Spleen (tissue), 11 donors: Measurements from ENCODE around the gene ICE2. TPM values are rescaled to one million over a fixed set of nuclear protein-coding genes. Genes with fewer than 3 reads are reported as not detected.
"Not testable (repeated sequence)": the region's sequence is repeated elsewhere in the genome, so short reads cannot be mapped to it uniquely, and the experiment has no call there.

Experiments
- DNase-seq: peaks from one replicate; pipeline ENCODE4 v3.0.0-alpha.2; 2020
- H3K27ac ChIP-seq, 8 donors: fragments of 200-600 bp; sonication (generic) in 7 of 8; 1 replicate in 4 of 8; 2 replicates in 4 of 8; pipeline versions ENCODE4 v1.5.0 to v1.8.0; 2016 to 2021; ENCODE audit warnings: inconsistent platforms in 4 of 8, mild to moderate bottlenecking in 4 of 8, moderate library complexity in 1 of 8
- H3K27me3 ChIP-seq, 7 donors: fragments of 200-600 bp; sonication (generic) in 6 of 7; replicated peaks in 1 of 7; 1 replicate in 4 of 7; 2 replicates in 3 of 7; pipeline versions ENCODE4 v1.5.0 to v1.8.0; 2016 to 2021; ENCODE audit warnings: inconsistent platforms in 3 of 7, mild to moderate bottlenecking in 1 of 7
- H3K36me3 ChIP-seq, 6 donors: fragments of 200-600 bp; sonication (generic) in 5 of 6; 1 replicate in 4 of 6; 2 replicates in 2 of 6; pipeline versions ENCODE4 v1.5.0 to v1.8.0; 2016 to 2021; ENCODE audit warnings: inconsistent platforms in 2 of 6
- H3K4me1 ChIP-seq, 6 donors: fragments of 200-600 bp; sonication (generic) in 5 of 6; 1 replicate in 3 of 6; 2 replicates in 3 of 6; pipeline versions ENCODE4 v1.5.0 to v1.8.0; 2016 to 2021; ENCODE audit warnings: inconsistent platforms in 3 of 6
- H3K4me3 ChIP-seq, 8 donors: fragments of 200-600 bp; sonication (generic) in 7 of 8; 1 replicate in 4 of 8; 2 replicates in 4 of 8; pipeline versions ENCODE4 v1.5.0 to v1.8.0; 2016 to 2021; ENCODE audit warnings: inconsistent platforms in 4 of 8, mild to moderate bottlenecking in 4 of 8, moderate library complexity in 2 of 8
- H3K9me3 ChIP-seq, 8 donors: fragments of 200-600 bp; sonication (generic) in 7 of 8; 1 replicate in 4 of 8; 2 replicates in 4 of 8; pipeline versions ENCODE4 v1.5.0 to v1.8.0; 2016 to 2021; ENCODE audit warnings: inconsistent platforms in 4 of 8
- POLR2A ChIP-seq, 3 donors: fragments of 450-650 bp; IDR thresholded peaks; one replicate each; pipeline ENCODE4 v1.5.1; 2017; ENCODE audit warnings: antibody characterized with exemption in 3 of 3, mild to moderate bottlenecking in 1 of 3
- POLR2AphosphoS5 ChIP-seq, 3 donors: sonication (generic); formaldehyde crosslinking; IDR thresholded peaks; one replicate each; pipeline ENCODE4 v1.5.1; 2017; ENCODE audit warnings: antibody characterized with exemption in 3 of 3
- WGBS, 5 donors: extraction: QIAGEN DNeasy Blood & Tissue Kit in 3 of 5; methylation state at CpG; one replicate each; pipeline versions ENCODE4 v1.1.5 to v1.1.7; 2013 to 2018; 5-methylcytosine and 5-hydroxymethylcytosine counted together
- intact Hi-C: fragments of 100-400 bp; cut with DNase I; formaldehyde crosslinking; loops from one replicate; pipeline ENCODE4 v1.15.0; 2023; ENCODE audit warnings: low total_unique reads
- polyA plus RNA-seq, 3 donors: library from polyadenylated mRNA; stranded (reverse); fragments of 200-250 nt; gene quantifications; one replicate each; pipeline ENCODE4 v1.2.1, GENCODE V29; 2013
- total RNA-seq, 7 donors: library from RNA; depleted of rRNA in 3 of 7; stranded (reverse); fragments of >200 nt in 3 of 7; fragmentation: NEBNext Ultra II Directional in 4 of 7; extraction: Animal tissue kit (Norgen Biotek cat#: 25700) in 4 of 7; gene quantifications; one replicate each; pipeline versions ENCODE4 v1.1.0 to v1.2.1, GENCODE V29; 2016 to 2021
- TF ChIP-seq, protein P1 (sequence below), 11 experiments: fragments of 200-600 bp in 7 of 11; fragments of 450-650 bp in 4 of 11; sonication (generic) in 4 of 11; IDR thresholded peaks in 8 of 11; conservative IDR thresholded peaks in 3 of 11; 1 replicate in 7 of 11; 2 replicates in 4 of 11; pipeline versions ENCODE4 v1.4.0 to v1.8.0; 2016 to 2021; ENCODE audit warnings: antibody characterized with exemption in 11 of 11, inconsistent platforms in 4 of 11, mild to moderate bottlenecking in 1 of 11
- donor health status: healthy with polysubstance abuse.
- donor health status: DM: no; HTN: no; CAD: no; lungs with moderate emphysema.
- donor health status: DM: no; HTN: no; CAD: no.
- donor health status: Bipolar disorder and iron deficiency.
- donor health status: healthy.
- donor health status: DM: no; HTN: no; CAD: no.
- donor health status: DM: yes; HTN: yes; CAD: no.

Gene ICE2
- total and polyA plus RNA-seq, 10 donors = 15.8 to 66.4 (median 46.9) TPM

DNA sequence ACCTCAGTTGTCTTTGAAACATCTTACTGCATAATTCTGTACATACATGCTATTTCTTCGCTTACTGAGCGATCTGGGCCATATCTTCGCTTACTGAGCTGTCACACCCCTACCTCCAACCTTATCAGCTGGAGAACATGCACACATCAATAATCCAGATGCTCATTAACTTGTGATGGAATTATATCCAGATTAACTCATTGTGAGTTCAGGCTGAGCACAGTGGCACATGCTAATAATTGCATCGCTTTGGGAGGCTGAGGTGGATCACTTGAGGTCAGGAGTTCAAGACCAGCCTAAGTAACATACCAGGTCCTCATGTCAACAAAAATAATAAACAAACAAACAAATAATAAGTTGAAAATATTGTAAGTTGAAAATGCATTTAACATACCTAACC is 61.8 kb downstream of the ICE2 start:
- intact Hi-C loops = no loop called here

DNA sequence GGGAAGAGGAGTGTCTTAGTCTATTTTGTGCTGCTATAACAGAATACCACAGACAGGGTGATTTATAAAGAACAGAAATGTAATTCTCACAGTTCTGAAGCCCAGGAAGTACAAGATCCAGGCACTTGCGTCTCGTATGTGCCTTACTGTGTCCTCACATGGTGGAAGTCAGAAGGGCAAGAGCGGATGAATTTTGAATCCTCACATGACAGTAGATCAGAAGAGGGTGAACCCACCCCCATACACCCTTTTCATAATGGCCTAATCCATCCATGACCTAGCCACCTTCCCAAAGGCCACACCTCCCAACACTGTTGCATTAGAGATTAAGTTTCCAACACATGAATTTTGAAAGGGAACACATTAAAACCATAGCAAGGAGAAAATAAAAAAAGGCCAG is 62.5 kb downstream of the ICE2 start:
- no peak for DNase-seq
- Histone ChIP-seq H3K9me3 (no peaks in the 10 kb centered on the region), H3K27ac (no peak overlapping the region), H3K4me1 (no peaks in the 10 kb centered on the region), H3K36me3 (no peaks in the 10 kb centered on the region), H3K4me3 (no peak overlapping the region), H3K27me3 (no peaks in the 10 kb centered on the region)
- no peak for TF ChIP-seq POLR2AphosphoS5 (IDR thresholded peaks at IDR 0.05)
- TF ChIP-seq, protein P1, sequence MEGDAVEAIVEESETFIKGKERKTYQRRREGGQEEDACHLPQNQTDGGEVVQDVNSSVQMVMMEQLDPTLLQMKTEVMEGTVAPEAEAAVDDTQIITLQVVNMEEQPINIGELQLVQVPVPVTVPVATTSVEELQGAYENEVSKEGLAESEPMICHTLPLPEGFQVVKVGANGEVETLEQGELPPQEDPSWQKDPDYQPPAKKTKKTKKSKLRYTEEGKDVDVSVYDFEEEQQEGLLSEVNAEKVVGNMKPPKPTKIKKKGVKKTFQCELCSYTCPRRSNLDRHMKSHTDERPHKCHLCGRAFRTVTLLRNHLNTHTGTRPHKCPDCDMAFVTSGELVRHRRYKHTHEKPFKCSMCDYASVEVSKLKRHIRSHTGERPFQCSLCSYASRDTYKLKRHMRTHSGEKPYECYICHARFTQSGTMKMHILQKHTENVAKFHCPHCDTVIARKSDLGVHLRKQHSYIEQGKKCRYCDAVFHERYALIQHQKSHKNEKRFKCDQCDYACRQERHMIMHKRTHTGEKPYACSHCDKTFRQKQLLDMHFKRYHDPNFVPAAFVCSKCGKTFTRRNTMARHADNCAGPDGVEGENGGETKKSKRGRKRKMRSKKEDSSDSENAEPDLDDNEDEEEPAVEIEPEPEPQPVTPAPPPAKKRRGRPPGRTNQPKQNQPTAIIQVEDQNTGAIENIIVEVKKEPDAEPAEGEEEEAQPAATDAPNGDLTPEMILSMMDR (IDR thresholded peaks at IDR 0.05 in 8 of 11, conservative IDR thresholded peaks at IDR 0.05 in 3 of 11) = no peak
- TF ChIP-seq POLR2A (IDR thresholded peaks at IDR 0.05) = no peak
- 94 to 100% (median 95%) methylated on average over 3 of the region's 3 CpGs for WGBS, 5 donors
- intact Hi-C loops = no loop called here

More for the DNA sequence above, 61.8 kb downstream of the ICE2 start:
- H3K9me3 ChIP-seq = no peaks in the 10 kb centered on the region
- TF ChIP-seq, protein P1 (IDR thresholded peaks at IDR 0.05 in 8 of 11, conservative IDR thresholded peaks at IDR 0.05 in 3 of 11) = no peak
- TF ChIP-seq POLR2A (IDR thresholded peaks at IDR 0.05) (no peak), POLR2AphosphoS5 (IDR thresholded peaks at IDR 0.05) (no peak)
- H3K4me3 ChIP-seq = no peak overlapping the region
- 96 to 100% (median 98%) methylated on average over 4 of the region's 4 CpGs for WGBS, 5 donors
- DNase-seq = no peak
- no peak overlapping the region for H3K27ac ChIP-seq
- H3K27me3 ChIP-seq = no peaks in the 10 kb centered on the region
- H3K4me1 ChIP-seq = no peaks in the 10 kb centered on the region
- H3K36me3 ChIP-seq = peaks cover 0 to 5% (median 0%) of the 10 kb centered on the region in 6 donors

DNA sequence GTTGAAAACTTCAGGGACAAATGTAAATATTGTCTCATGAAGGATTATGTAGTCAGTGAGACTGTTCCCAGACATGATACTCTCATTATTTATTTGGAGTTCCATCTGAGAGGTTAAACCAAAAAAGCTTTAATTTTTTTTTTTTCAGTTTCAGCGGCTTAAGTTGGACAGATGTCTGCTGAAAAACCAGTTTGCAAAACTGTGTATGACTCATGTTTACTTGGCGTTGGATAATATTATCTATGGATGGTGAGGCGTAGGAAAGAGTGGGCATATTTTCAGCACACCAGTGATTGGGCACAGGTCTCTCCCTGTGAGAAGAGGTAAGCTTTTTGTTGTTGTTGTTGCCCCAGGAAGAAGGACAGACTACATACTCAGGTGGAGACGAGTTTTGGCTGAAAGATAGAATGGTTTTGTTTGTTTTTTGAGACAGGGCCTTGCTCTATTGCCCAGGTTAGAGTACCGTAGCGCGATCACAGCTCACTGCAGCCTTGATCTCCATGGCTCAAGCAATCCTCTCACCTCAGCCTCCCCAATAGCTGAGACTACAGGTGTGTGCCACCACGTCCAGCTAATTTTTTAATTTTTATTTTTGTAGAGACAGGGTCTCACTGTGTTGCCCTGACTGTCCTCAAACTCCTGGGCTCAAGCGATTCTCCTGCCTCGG is 64.8 kb downstream of the ICE2 start:
- DNase-seq = no peak
- Histone ChIP-seq H3K4me3 (no peak overlapping the region), H3K36me3 (no peaks in the 10 kb centered on the region), H3K4me1 (peaks cover 0 to 2% (median under 1%) of the 10 kb centered on the region in 6 donors), H3K9me3 (no peaks in the 10 kb centered on the region), H3K27me3 (no peaks in the 10 kb centered on the region), H3K27ac (no peak overlapping the region)
- TF ChIP-seq POLR2AphosphoS5 (IDR thresholded peaks at IDR 0.05) = no peak
- TF ChIP-seq, protein P1 (IDR thresholded peaks at IDR 0.05 in 8 of 11, conservative IDR thresholded peaks at IDR 0.05 in 3 of 11) = no peak
- no peak for TF ChIP-seq POLR2A (IDR thresholded peaks at IDR 0.05)
- intact Hi-C loops = no loop called here
- 68 to 79% (median 73%) methylated on average over 10 of the region's 10 CpGs for WGBS, 5 donors

DNA sequence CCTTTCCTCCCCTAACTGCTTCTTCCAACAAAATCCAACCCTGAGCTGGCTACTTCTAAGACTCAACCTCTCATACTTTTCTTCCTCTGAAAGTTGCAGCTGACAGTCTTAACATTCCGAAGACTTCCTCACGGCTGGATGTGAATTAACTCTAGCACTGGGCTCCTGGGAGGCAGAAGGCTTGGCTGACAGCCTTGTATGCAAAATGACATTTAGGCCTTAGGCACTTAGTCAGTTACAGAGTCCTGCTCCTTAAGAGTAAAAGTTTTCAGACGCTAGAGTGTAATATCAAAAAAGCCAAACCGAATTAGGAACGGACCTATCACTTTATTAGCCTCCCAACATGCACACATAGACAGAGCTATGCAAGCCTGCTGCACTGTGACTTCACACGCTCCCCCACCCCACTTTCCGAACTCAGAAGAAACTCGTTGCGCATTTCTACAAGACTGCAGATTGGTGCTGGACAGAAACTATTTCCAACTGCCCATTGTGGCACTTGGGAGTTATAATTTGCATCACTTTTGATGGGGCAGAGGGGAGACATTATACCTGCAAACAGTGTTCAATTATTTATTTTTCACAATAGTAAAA is 65.6 kb downstream of the ICE2 start:
- Histone ChIP-seq H3K4me3 (no peak overlapping the region), H3K27ac (no peak overlapping the region), H3K36me3 (no peaks in the 10 kb centered on the region), H3K4me1 (peaks cover 0 to 10% (median 7%) of the 10 kb centered on the region in 6 donors), H3K27me3 (no peaks in the 10 kb centered on the region), H3K9me3 (no peaks in the 10 kb centered on the region)
- DNase-seq = no peak
- WGBS, 5 donors = 76 to 92% (median 79%) methylated on average over 8 to 9 of the region's 9 CpGs
- intact Hi-C loops = no loop called here
- TF ChIP-seq, protein P1 (IDR thresholded peaks at IDR 0.05 in 8 of 11, conservative IDR thresholded peaks at IDR 0.05 in 3 of 11) = no peak
- TF ChIP-seq POLR2A (IDR thresholded peaks at IDR 0.05) (no peak), POLR2AphosphoS5 (IDR thresholded peaks at IDR 0.05) (no peak)

DNA sequence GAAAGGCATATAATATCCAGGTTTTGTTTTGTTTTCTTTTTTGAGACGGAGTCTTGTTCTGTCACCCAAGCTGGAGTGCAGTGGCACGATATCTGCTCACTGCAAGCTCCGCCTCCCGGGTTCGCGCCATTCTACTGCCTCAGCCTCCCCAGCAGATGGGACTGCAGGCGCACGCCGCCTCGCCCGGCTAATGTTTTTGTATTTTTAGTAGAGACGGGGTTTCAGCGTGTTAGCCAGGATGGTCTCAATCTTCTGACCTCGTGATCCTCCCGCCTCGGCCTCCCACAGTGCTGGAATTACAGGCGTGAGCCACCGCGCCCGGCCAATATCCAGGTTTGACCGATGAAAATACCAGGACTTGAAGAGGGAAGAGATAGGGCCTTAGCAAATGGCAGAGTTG is 66.1 kb downstream of the ICE2 start:
- WGBS, 5 donors = 96 to 98% (median 96%) methylated on average over 21 of the region's 21 CpGs
- H3K4me3 ChIP-seq, H3K27ac ChIP-seq, intact Hi-C loops, H3K36me3 ChIP-seq, H3K27me3 ChIP-seq, DNase-seq, H3K9me3 ChIP-seq: not testable (repeated sequence)
- peaks cover 0 to 15% (median 11%) of the 10 kb centered on the region in 6 donors for H3K4me1 ChIP-seq
